Raji (cell line): ENCODE data around the gene SPATA17.

Experiments used
- POLR2A ChIP-seq: IDR thresholded peaks from 2 replicates; pipeline ENCODE4 v1.6.1; 2011; ENCODE audit warnings: low read depth, low read length, control low read depth; ENCODE audit not compliant: insufficient read depth

SPATA17 gene

DNA sequence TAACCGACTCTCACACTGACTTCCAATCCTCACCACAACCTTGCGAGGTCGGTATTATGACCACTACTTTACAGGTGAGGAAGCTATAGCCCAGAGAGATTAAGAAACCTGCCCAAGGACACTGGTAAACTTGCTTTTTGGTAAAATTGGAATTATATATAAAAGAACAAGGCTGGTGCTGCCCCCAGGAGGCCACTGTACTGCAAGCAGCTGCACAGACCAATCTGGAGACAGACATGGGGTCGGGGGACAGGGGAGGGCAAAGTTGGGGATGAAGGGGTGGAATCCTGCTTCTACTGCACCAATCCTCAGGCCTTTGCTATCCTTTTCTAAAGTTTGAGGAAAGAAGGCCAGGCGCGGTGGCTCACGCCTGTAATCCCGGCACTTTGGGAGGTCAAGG, 280.8 kb downstream of the SPATA17 start:
- no peak for TF ChIP-seq POLR2A

DNA sequence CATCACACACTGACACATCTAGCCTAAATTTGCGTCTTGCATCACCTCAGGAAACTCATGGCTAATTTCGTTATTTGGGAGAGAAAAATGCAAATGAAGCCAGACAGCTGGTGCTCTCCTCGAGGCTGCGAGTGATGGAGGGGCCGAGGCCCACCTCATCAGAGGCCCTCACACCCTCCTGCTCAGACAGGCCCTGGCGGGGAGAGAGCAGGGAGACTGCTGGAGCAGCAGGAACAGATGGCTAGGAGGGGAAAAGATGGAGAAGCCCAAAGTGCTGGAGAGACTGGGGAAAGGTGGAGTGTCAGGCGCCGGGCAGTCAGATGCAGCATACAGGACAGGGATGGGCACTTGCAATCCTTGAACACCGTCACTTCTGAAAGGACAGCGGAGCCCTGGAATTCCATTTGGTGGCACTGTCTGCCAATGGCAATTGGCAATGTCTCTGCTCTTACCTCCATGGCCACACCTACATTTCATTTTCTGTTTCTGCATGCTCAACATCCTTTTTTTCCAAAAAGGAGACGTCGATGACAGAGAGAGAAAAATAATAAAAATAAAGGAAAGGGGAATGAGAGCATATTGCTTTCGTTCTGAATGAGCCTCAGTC, 286.2 kb downstream of the SPATA17 start:
- no peak for TF ChIP-seq POLR2A

DNA sequence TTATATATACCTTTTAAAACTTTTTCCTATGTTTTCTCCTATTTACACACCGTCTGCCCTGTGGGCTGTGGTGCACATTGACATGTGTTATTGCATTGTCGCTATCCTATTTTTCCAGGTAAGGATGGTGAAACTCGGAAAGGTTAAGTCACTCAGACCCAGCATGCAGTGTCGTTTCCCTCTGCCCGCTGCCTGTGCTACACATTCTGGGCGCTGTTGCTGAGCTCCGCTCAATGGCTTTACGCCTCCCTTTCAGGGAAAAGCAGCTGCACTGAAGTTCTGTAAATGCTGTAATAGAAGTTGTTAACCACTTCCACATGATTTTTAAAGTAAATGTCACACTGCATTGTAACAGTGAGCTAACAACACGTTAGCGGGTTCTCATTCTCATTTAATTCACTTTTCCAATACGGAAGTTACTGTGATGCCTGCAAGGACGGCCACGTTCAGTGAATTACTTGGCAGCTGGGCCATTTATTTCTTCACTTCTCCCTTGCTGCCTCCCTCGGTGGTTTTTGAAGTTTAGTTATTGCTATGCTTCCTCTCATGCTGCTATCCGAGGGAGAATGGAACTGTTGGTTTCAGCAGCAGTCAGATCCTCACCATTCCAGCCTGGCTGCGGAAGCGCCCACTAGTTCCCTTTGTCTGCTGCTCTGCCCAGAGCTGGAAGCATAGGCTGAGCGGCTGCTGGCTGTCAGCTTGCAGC, 288.7 kb downstream of the SPATA17 start:
- TF ChIP-seq POLR2A, result no peak
